Epithelial cell of esophagus (primary cell): ENCODE results near the gene LRRN2.

Experiments
- DNase-seq: peaks from one replicate; pipeline ENCODE4 v3.0.0; 2010; ENCODE audit warnings: low read depth
- H3K4me3 ChIP-seq: 2 replicates; pipeline ENCODE4 v1.5.1; 2011; ENCODE audit warnings: mild to moderate bottlenecking, low read length, control low read depth
- TF ChIP-seq, protein P1 (sequence below): IDR thresholded peaks from 2 replicates; pipeline ENCODE4 v1.5.1; 2011; ENCODE audit warnings: low read depth, mild to moderate bottlenecking, low read length, control low read depth, inconsistent platforms; ENCODE audit not compliant: insufficient read depth; ENCODE audit errors: missing control alignments

Gene LRRN2

DNA sequence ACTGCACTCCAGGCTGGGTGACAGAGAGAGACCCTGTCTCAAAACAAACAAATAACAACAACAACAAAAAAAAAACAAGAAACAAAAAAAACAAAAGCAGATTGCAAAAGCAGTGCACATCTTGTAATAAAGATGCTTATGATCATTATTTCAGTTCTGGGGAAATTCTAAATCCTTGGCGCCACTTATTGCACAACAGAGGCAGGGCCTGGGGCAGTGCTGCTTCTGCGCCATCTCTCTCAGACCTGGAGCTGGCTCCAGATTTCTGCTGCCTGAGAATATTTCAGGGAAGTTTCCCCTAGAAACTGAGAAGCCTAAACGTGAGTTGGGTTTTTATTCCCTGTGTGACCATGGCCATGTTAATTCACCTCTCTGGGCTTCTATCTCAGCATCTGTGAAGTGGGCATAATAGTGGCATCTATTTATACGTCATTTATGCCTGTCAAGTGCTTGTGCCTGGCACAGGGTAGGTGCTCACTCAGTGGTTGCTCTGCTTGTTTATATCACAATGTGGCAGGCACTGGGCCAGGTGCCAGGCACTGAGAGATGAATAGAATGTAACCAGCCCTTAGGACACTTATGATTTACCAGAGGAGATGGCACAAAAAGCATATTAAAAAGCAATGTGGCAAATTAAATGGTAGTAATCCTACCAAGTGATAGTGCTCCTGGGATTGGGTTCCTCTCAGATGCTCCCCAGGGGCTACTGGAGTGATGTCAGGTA, 101.5 kb downstream of the LRRN2 start:
- H3K4me3 ChIP-seq, result no peak overlapping the region
- TF ChIP-seq, protein P1, sequence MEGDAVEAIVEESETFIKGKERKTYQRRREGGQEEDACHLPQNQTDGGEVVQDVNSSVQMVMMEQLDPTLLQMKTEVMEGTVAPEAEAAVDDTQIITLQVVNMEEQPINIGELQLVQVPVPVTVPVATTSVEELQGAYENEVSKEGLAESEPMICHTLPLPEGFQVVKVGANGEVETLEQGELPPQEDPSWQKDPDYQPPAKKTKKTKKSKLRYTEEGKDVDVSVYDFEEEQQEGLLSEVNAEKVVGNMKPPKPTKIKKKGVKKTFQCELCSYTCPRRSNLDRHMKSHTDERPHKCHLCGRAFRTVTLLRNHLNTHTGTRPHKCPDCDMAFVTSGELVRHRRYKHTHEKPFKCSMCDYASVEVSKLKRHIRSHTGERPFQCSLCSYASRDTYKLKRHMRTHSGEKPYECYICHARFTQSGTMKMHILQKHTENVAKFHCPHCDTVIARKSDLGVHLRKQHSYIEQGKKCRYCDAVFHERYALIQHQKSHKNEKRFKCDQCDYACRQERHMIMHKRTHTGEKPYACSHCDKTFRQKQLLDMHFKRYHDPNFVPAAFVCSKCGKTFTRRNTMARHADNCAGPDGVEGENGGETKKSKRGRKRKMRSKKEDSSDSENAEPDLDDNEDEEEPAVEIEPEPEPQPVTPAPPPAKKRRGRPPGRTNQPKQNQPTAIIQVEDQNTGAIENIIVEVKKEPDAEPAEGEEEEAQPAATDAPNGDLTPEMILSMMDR, result no peak
- DNase-seq, result no peak

DNA sequence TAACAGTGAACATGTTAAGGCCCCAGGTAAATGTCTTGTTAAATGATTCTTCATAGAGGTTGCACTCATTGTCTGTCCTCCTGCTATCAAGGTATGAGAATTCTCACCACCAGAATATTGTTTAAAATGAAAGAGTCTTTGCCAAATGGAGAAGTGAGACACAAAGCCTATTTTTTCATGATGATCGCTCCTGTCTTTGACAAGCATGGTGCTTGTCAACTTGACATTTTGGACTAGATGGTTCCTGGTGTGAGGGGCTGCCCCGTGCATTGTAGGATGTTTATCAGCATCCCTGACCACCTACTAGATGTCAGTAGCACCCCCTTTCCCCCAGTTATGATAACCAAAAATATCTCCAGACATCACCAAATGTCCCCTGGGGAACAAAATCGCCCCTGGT, 103.8 kb downstream of the LRRN2 start:
- DNase-seq, result no peak
- H3K4me3 ChIP-seq, result no peak overlapping the region
- TF ChIP-seq, protein P1, result no peak

- TF ChIP-seq, protein P1, result no peak
- DNase-seq, result no peak
- no peak overlapping the region for H3K4me3 ChIP-seq
Observed at GRCh38 chr1:204580862-204581261, 104.7 kb downstream of the LRRN2 start.

GRCh38 chr1:204579681-204580080, 105.9 kb downstream of the LRRN2 start:
- TF ChIP-seq, protein P1, result no peak
- no peak overlapping the region for H3K4me3 ChIP-seq

DNA sequence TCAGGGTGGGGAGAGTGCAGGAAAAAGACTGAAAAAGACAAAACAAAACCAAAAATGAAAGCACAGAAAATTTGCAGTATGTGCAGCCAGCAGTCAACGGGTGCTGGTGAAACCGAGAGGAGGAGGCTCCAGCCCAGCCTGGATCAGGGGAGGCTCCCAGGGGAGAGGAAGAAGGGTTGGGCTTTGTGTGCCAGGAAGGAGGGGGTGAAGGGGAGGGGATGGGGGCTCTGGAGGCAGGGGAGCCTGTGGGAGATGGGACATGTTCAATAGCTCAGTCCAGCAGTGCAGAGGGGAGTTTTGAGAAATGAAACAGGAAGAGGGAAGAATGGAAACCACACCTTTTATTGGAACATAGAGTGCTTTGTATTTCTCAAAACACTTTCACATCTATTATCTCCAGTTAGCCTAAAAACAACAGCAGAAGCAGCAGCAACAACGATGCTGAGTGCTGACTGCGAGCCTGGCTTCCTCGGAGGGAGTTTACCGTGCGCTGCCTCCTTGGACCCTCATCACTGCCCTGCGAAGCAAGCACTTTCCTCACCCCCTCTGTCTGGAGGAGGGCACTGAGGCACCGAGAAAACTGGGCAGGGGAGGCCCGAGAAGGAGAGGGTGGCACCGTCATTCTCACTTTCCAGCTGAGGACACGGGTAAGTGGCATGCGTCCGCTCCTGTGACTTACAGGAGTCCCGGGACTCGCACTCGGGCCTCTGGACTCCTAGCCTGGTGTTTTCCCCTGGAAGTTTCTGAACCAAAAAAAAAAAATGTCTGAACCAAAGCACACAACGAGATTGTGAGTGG, 106.5 kb downstream of the LRRN2 start:
- no peak for DNase-seq
- H3K4me3 ChIP-seq, result no peak overlapping the region
- TF ChIP-seq, protein P1, result no peak

More at GRCh38 chr1:204579681-204580080, 105.9 kb downstream of the LRRN2 start:
- no peak for DNase-seq

DNA sequence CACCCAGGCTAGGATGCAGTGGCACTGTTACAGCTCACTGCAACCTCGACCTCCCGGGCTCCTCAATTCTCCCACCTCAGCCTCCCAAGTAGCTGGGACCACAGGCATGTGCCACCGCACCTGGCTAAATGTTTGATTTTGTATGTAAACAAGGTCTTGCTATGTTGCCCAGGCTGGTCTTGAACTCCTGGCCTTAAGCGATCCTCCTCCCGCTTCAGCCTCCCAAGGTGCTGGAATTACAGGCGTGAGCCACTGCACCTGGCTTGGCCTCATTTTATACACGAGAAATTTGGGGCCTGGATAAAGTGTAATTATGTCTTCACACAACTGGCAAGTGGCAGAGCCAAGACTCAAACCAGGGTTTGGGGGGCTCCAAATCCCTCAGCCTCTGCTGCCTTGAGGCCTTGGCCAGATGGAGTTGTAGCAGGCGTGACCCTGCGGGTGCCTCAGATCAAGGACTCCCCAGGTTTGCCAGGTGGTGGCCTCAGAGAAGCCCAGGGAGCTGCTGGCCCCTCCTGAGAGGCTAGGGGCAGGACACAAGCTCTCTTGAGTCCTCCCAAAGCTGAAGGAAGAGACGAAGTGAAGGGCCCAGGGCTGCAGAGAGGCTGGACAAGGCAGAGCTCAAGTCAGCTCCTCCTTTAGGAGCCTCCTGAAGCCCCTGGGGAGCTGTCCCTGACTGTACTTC, 107.6 kb downstream of the LRRN2 start:
- TF ChIP-seq, protein P1, result no peak
- no peak overlapping the region for H3K4me3 ChIP-seq
- DNase-seq, result no peak
